ENCODE data around the gene CASP7.
"Not testable (repeated sequence)": the region's sequence is repeated elsewhere in the genome, so short reads cannot be mapped to it uniquely, and the experiment has no call there.

Gene CASP7

GRCh38 chr10:113679463-113680189 lies at the start of gene CASP7:
Gene CASP7 (plus strand): TSS chr10:113679912. CDS start chr10:113697494, 17,582 bp downstream.
- in situ Hi-C loops (cut with HindIII; ENCODE audit: low sequenced_read_pairs), result no loop called here

GRCh38 chr10:113630929-113631533 lies 48.7 kb upstream of the CASP7 start:
- in situ Hi-C loops (cut with HindIII; ENCODE audit: low sequenced_read_pairs), result no loop called here

- in situ Hi-C loops (cut with HindIII; ENCODE audit: low sequenced_read_pairs), result no loop called here
Measured at GRCh38 chr10:113631684-113632367, 47.9 kb upstream of the CASP7 start.

- in situ Hi-C loops (cut with HindIII; ENCODE audit: low sequenced_read_pairs), result no loop called here
Measured at GRCh38 chr10:113639966-113640365, 39.7 kb upstream of the CASP7 start.

- in situ Hi-C loops (cut with HindIII; ENCODE audit: low sequenced_read_pairs), result no loop called here
Measured at GRCh38 chr10:113641702-113642101, 38.0 kb upstream of the CASP7 start.

- in situ Hi-C loops (cut with HindIII; ENCODE audit: low sequenced_read_pairs), result no loop called here
Measured at GRCh38 chr10:113643183-113643582, 36.5 kb upstream of the CASP7 start.

GRCh38 chr10:113644185-113645120 lies 35.3 kb upstream of the CASP7 start:
- in situ Hi-C loops (cut with HindIII; ENCODE audit: low sequenced_read_pairs), result no loop called here

GRCh38 chr10:113646336-113647201 lies 33.1 kb upstream of the CASP7 start:
- in situ Hi-C loops (cut with HindIII; ENCODE audit: low sequenced_read_pairs), result no loop called here

- in situ Hi-C loops (cut with HindIII; ENCODE audit: low sequenced_read_pairs), result no loop called here
Measured at GRCh38 chr10:113647812-113648211, 31.9 kb upstream of the CASP7 start.

- in situ Hi-C loops (cut with HindIII; ENCODE audit: low sequenced_read_pairs), result no loop called here
Measured at GRCh38 chr10:113648478-113648877, 31.2 kb upstream of the CASP7 start.

GRCh38 chr10:113650172-113650571 lies 29.5 kb upstream of the CASP7 start:
- in situ Hi-C loops (cut with HindIII; ENCODE audit: low sequenced_read_pairs), result no loop called here

GRCh38 chr10:113651021-113651420 lies 28.7 kb upstream of the CASP7 start:
- in situ Hi-C loops (cut with HindIII; ENCODE audit: low sequenced_read_pairs), result no loop called here

GRCh38 chr10:113651898-113652297 lies 27.8 kb upstream of the CASP7 start:
- in situ Hi-C loops (cut with HindIII; ENCODE audit: low sequenced_read_pairs), result no loop called here

- in situ Hi-C loops (cut with HindIII; ENCODE audit: low sequenced_read_pairs), result not testable (repeated sequence)
Measured at GRCh38 chr10:113652456-113652855, 27.3 kb upstream of the CASP7 start.

- in situ Hi-C loops (cut with HindIII; ENCODE audit: low sequenced_read_pairs), result no loop called here
Measured at GRCh38 chr10:113656896-113657295, 22.8 kb upstream of the CASP7 start.

- in situ Hi-C loops (cut with HindIII; ENCODE audit: low sequenced_read_pairs), result no loop called here
Measured at GRCh38 chr10:113657544-113657943, 22.2 kb upstream of the CASP7 start.

- in situ Hi-C loops (cut with HindIII; ENCODE audit: low sequenced_read_pairs), result no loop called here
Measured at GRCh38 chr10:113661332-113661731, 18.4 kb upstream of the CASP7 start.

- in situ Hi-C loops (cut with HindIII; ENCODE audit: low sequenced_read_pairs), result no loop called here
Measured at GRCh38 chr10:113663142-113663541, 16.6 kb upstream of the CASP7 start.

GRCh38 chr10:113663908-113664307 lies 15.8 kb upstream of the CASP7 start, which contains the start of gene NRAP:
Gene NRAP (minus strand): TSS chr10:113664041. CDS start chr10:113663882, 159 bp downstream.
- in situ Hi-C loops (cut with HindIII; ENCODE audit: low sequenced_read_pairs), result no loop called here

- in situ Hi-C loops (cut with HindIII; ENCODE audit: low sequenced_read_pairs), result no loop called here
Measured at GRCh38 chr10:113665352-113665751, 14.4 kb upstream of the CASP7 start.
